H1 (cell line): ENCODE data around the gene WSCD2. TPM values are rescaled to one million over a fixed set of nuclear protein-coding genes. Genes with fewer than 3 reads are reported as not detected.

ENCODE experiments used
- CTCF ChIA-PET: fragments of 300-600 bp; sonication (Branson Sonifier 250); formaldehyde crosslinking; loops from one replicate; lab custom pipeline; 2021; ENCODE audit not compliant: partially characterized antibody; lab: Charles Lee
- POLR2A ChIA-PET: fragments of 300-600 bp; sonication (Branson Sonifier 250); formaldehyde crosslinking; loops from one replicate; lab custom pipeline; 2021; ENCODE audit warnings: inconsistent platforms; ENCODE audit not compliant: partially characterized antibody; lab: Charles Lee
- DNase-seq, 2 experiments: peaks; one replicate each; pipeline versions ENCODE4 v3.0.0 to v3.0.0-alpha.2; 2010 to 2022; ENCODE audit warnings: low spot score in 2 of 2, low read depth in 1 of 2, mixed read lengths in 1 of 2
- FAIRE-seq: peaks from 2 replicates; lab custom pipeline; 2011; peaks lifted over from hg19 to GRCh38; lab: Jason Lieb, UNC
- H2AFZ ChIP-seq: 2 replicates; pipeline ENCODE4 v1.8.1; 2012; ENCODE audit warnings: low read length, inconsistent platforms
- H2AK5ac ChIP-seq: 2 replicates; pipeline ENCODE4 v1.6.1; 2013; ENCODE audit warnings: low read depth, low read length
- H2BK120ac ChIP-seq: replicated peaks from 2 replicates; pipeline ENCODE3; 2013; ENCODE audit warnings: low read depth, low read length, inconsistent platforms
- H2BK12ac ChIP-seq: 2 replicates; pipeline ENCODE4 v1.6.1; 2013; ENCODE audit warnings: low read depth, low read length
- H2BK15ac ChIP-seq: 2 replicates; pipeline ENCODE4 v1.6.1; 2013; ENCODE audit warnings: low read length
- H2BK20ac ChIP-seq: 2 replicates; pipeline ENCODE4 v1.6.1; 2013; ENCODE audit warnings: low read length
- H2BK5ac ChIP-seq: 2 replicates; pipeline ENCODE4 v1.6.1; 2013; ENCODE audit warnings: low read depth, low read length
- H3K14ac ChIP-seq: 2 replicates; pipeline ENCODE4 v1.6.1; 2013; ENCODE audit warnings: inconsistent platforms; ENCODE audit not compliant: insufficient read length
- H3K18ac ChIP-seq: 2 replicates; pipeline ENCODE4 v1.6.1; 2013; ENCODE audit warnings: low read length; ENCODE audit errors: extremely low read depth
- H3K23ac ChIP-seq: 2 replicates; pipeline ENCODE4 v1.6.1; 2013; ENCODE audit warnings: inconsistent platforms; ENCODE audit not compliant: insufficient read length
- H3K23me2 ChIP-seq: 2 replicates; pipeline ENCODE4 v1.6.1; 2013; ENCODE audit warnings: low read depth, low read length
- H3K27ac ChIP-seq: 2 replicates; pipeline ENCODE4 v1.6.1; 2011; ENCODE audit warnings: low read depth, low read length, inconsistent platforms
- H3K27me3 ChIP-seq, 4 experiments: replicated peaks in 1 of 4; 1 replicate in 1 of 4; 2 replicates in 3 of 4; pipeline versions ENCODE4 v1.6.1 to v1.8.1; 2011 to 2013; ENCODE audit warnings: low read length in 3 of 4, mild to moderate bottlenecking in 3 of 4, inconsistent platforms in 2 of 4, mixed read lengths in 2 of 4, moderate library complexity in 1 of 4; ENCODE audit not compliant: control insufficient read depth in 3 of 4, insufficient read depth in 3 of 4; ENCODE audit errors: extremely low read depth in 1 of 4
- H3K36me3 ChIP-seq, 4 experiments: 2 replicates each; pipeline versions ENCODE4 v1.6.1 to v1.8.1; 2011 to 2013; ENCODE audit warnings: mild to moderate bottlenecking in 4 of 4, low read length in 3 of 4, moderate library complexity in 2 of 4, control low read depth in 1 of 4, inconsistent platforms in 1 of 4; ENCODE audit not compliant: insufficient read depth in 4 of 4, control insufficient read depth in 2 of 4
- H3K4ac ChIP-seq: replicated peaks from 2 replicates; pipeline ENCODE3; 2013; ENCODE audit warnings: low read length, low read depth, mixed read lengths, inconsistent platforms; ENCODE audit not compliant: insufficient read length
- H3K4me1 ChIP-seq, 4 experiments: replicated peaks in 1 of 4; 1 replicate in 1 of 4; 2 replicates in 3 of 4; pipeline versions ENCODE4 v1.6.1 to v1.8.1; 2011 to 2013; ENCODE audit warnings: low read length in 3 of 4, inconsistent platforms in 2 of 4, mixed read lengths in 1 of 4; ENCODE audit not compliant: insufficient read depth in 4 of 4, control insufficient read depth in 3 of 4
- H3K4me2 ChIP-seq, 2 experiments: 2 replicates each; pipeline versions ENCODE4 v1.6.1 to v1.8.1; 2011 to 2013; ENCODE audit warnings: low read depth in 2 of 2, low read length in 2 of 2, control low read depth in 1 of 2, inconsistent platforms in 1 of 2, mild to moderate bottlenecking in 1 of 2; ENCODE audit not compliant: insufficient read depth in 1 of 2
- H3K4me3 ChIP-seq, 4 experiments: fragments of 200-600, 300-600 bp in 1 of 4; sonication (generic), shearing (Covaris generic), sonication (Bioruptor Twin) in 1 of 4; 2 replicates each; pipeline versions ENCODE4 v1.5.1 to v1.8.1; 2011 to 2016; ENCODE audit warnings: low read length in 4 of 4, low read depth in 3 of 4, control low read depth in 2 of 4, inconsistent platforms in 2 of 4, mild to moderate bottlenecking in 2 of 4, mixed read lengths in 1 of 4, moderate library complexity in 1 of 4; ENCODE audit not compliant: insufficient read depth in 2 of 4; ENCODE audit errors: extremely low read depth in 1 of 4
- H3K56ac ChIP-seq: replicated peaks from 2 replicates; pipeline ENCODE3; 2013; ENCODE audit warnings: low read depth, mild to moderate bottlenecking, mixed read lengths, low read length, inconsistent platforms; ENCODE audit not compliant: insufficient read length
- H3K79me1 ChIP-seq: 2 replicates; pipeline ENCODE4 v1.6.1; 2013; ENCODE audit warnings: low read depth, low read length, control low read depth
- H3K79me2 ChIP-seq, 2 experiments: 2 replicates each; pipeline versions ENCODE4 v1.6.1 to v1.8.1; 2012 to 2013; ENCODE audit warnings: low read length in 2 of 2, mild to moderate bottlenecking in 2 of 2, inconsistent platforms in 1 of 2; ENCODE audit not compliant: insufficient read depth in 2 of 2, control insufficient read depth in 1 of 2
- H3K9ac ChIP-seq, 4 experiments: replicated peaks in 1 of 4; 1 replicate in 1 of 4; 2 replicates in 3 of 4; pipeline versions ENCODE4 v1.6.1 to v1.8.1; 2011 to 2013; ENCODE audit warnings: low read depth in 3 of 4, low read length in 3 of 4, control low read depth in 2 of 4, mild to moderate bottlenecking in 2 of 4, moderate library complexity in 2 of 4, inconsistent platforms in 1 of 4; ENCODE audit errors: extremely low read depth in 1 of 4
- H3K9me3 ChIP-seq, 2 experiments: 2 replicates each; pipeline versions ENCODE4 v1.6.1 to v1.8.1; 2012 to 2013; ENCODE audit warnings: mild to moderate bottlenecking in 2 of 2, moderate library complexity in 2 of 2, control low read depth in 1 of 2, inconsistent platforms in 1 of 2, low read depth in 1 of 2, low read length in 1 of 2, mixed read lengths in 1 of 2; ENCODE audit not compliant: insufficient read depth in 2 of 2
- H4K20me1 ChIP-seq, 2 experiments: replicated peaks in 1 of 2; 2 replicates each; pipeline versions ENCODE3 to v1.8.1; 2011 to 2013; ENCODE audit warnings: inconsistent platforms in 2 of 2, low read length in 2 of 2, mild to moderate bottlenecking in 1 of 2; ENCODE audit not compliant: insufficient read depth in 2 of 2, control insufficient read depth in 1 of 2
- H4K5ac ChIP-seq: 2 replicates; pipeline ENCODE4 v1.6.1; 2013; ENCODE audit warnings: low read length, low read depth, mixed read lengths, inconsistent platforms; ENCODE audit not compliant: insufficient read length
- H4K8ac ChIP-seq: 2 replicates; pipeline ENCODE4 v1.8.0; 2013; ENCODE audit warnings: mild to moderate bottlenecking, moderate library complexity, low read length, inconsistent platforms; ENCODE audit not compliant: insufficient read depth; ENCODE audit errors: extremely low read depth
- H4K91ac ChIP-seq: replicated peaks from 2 replicates; pipeline ENCODE3; 2013; ENCODE audit warnings: low read length, mixed read lengths, inconsistent platforms; ENCODE audit not compliant: insufficient read length
- ATF2 ChIP-seq: IDR thresholded peaks from 2 replicates; pipeline ENCODE4 v1.6.1; 2012; ENCODE audit warnings: low read length, inconsistent platforms
- CEBPB ChIP-seq: IDR thresholded peaks from 2 replicates; pipeline ENCODE4 v1.6.1; 2012; ENCODE audit warnings: low read depth, low read length
- GABPA ChIP-seq: IDR thresholded peaks from 2 replicates; pipeline ENCODE4 v1.6.1; 2011; ENCODE audit warnings: mild to moderate bottlenecking, low read length, moderate library complexity, borderline replicate concordance; ENCODE audit not compliant: insufficient read depth
- MAFK ChIP-seq: IDR thresholded peaks from 2 replicates; pipeline ENCODE4 v1.6.1; 2012; ENCODE audit warnings: low read depth, mild to moderate bottlenecking, improper control_type of control experiment, low read length
- POLR2AphosphoS5 ChIP-seq: IDR thresholded peaks from 2 replicates; pipeline ENCODE4 v1.6.1; 2011; ENCODE audit warnings: low read depth, low read length
- RBBP5 ChIP-seq: IDR thresholded peaks from 2 replicates; pipeline ENCODE4 v1.7.1; 2012; ENCODE audit warnings: low read depth, mild to moderate bottlenecking, inconsistent platforms, low read length, moderate library complexity, borderline replicate concordance
- SAP30 ChIP-seq: fragments of 300-600 bp; sonication (generic); IDR thresholded peaks from 2 replicates; pipeline ENCODE4 v1.7.1; 2012; ENCODE audit warnings: low read length, moderate library complexity, mild to moderate bottlenecking, inconsistent platforms; ENCODE audit not compliant: insufficient read depth, insufficient replicate concordance
- SIX5 ChIP-seq: IDR thresholded peaks from 2 replicates; pipeline ENCODE4 v1.6.1; 2011; ENCODE audit warnings: mild to moderate bottlenecking, low read depth, low read length
- SP2 ChIP-seq: IDR thresholded peaks from 2 replicates; pipeline ENCODE4 v1.6.1; 2012; ENCODE audit warnings: mild to moderate bottlenecking, low read length, inconsistent platforms
- SRF ChIP-seq: IDR thresholded peaks from 2 replicates; pipeline ENCODE4 v1.6.1; 2011; ENCODE audit warnings: mild to moderate bottlenecking, low read depth, low read length, moderate library complexity
- WGBS, 2 experiments: shearing (Covaris generic) in 1 of 2; methylation state at CpG; one replicate each; pipeline versions ENCODE4 v1.1.6 to v1.1.7; 2013 to 2015; ENCODE audit warnings: low lambda C conversion rate in 2 of 2, mixed read lengths in 2 of 2, inconsistent platforms in 1 of 2, low coverage in 1 of 2, missing lambda C conversion rate in 1 of 2; ENCODE audit not compliant: insufficient replicate concordance in 2 of 2, insufficient coverage in 1 of 2, insufficient read length in 1 of 2; ENCODE audit errors: extremely low coverage in 1 of 2, missing lambda C conversion rate in 1 of 2; 5-methylcytosine and 5-hydroxymethylcytosine counted together
- polyA plus RNA-seq, 7 experiments: library from polyadenylated mRNA; depleted of rRNA in 3 of 7; stranded (reverse) in 5 of 7; unstranded in 2 of 7; fragments of >200 nt in 5 of 7; fragments of 200-250 nt in 2 of 7; gene quantifications; 1 replicate in 5 of 7; 2 replicates in 1 of 7; 4 replicates in 1 of 7; pipeline versions ENCODE4 v1.2.1 to v1.2.3, GENCODE V29; 2011 to 2013; ENCODE audit warnings: missing spikeins in 2 of 7, mixed read lengths in 2 of 7
- total RNA-seq: library from RNA; stranded (reverse); fragmentation: NEBNext Ultra II Directional; extraction: Animal tissue kit (Norgen Biotek cat#: 25700); gene quantifications from 2 replicates; pipeline ENCODE4 v1.2.1, GENCODE V29; 2021

WSCD2 gene
- total and polyA plus RNA-seq, 2 of the 8 experiments (the other 6 are each of a cell fraction or from before 2014, with no cell fraction given): 1.3 to 2.2 TPM

GRCh38 chr12:108295641-108296040 lies 166.6 kb downstream of the WSCD2 start:
- Histone ChIP-seq H3K56ac (no peak overlapping the region), H3K4me1 (peaks cover 0 to 2% (median 0%) of the 10 kb centered on the region in 4 experiments; a peak in 1 of 7 replicates), H3K23me2 (no peaks in the 10 kb centered on the region), H2BK120ac (no peak overlapping the region), H3K18ac (no peak overlapping the region), H3K27ac (no peak overlapping the region), H2BK20ac (no peak overlapping the region), H2AK5ac (no peak overlapping the region), H2BK15ac (no peak overlapping the region; the same call in 1 of the 2 replicates), H2BK12ac (no peak overlapping the region), H3K14ac (no peak overlapping the region), H3K27me3 (no peaks in the 10 kb centered on the region), H3K4ac (no peak overlapping the region), H3K36me3 (no peaks in the 10 kb centered on the region), H3K23ac (no peak overlapping the region), H3K79me1 (no peaks in the 10 kb centered on the region), H3K9me3 (no peaks in the 10 kb centered on the region), H2BK5ac (no peak overlapping the region), H2AFZ (no peak overlapping the region), H4K91ac (peak overlapping the region; percentile 9), H3K4me3 (no peak overlapping the region), H4K20me1 (no peaks in the 10 kb centered on the region), H4K5ac (no peak overlapping the region), H3K79me2 (no peaks in the 10 kb centered on the region), H4K8ac (no peak overlapping the region), H3K9ac (no peak overlapping the region), H3K4me2 (no peak overlapping the region)
- CTCF ChIA-PET: interaction anchor here (0.6 to 2.6 kb wide), 5 partner anchors 9 to 233 kb away, joined by 3 to 11 read pairs (median 4); no protein-coding TSS in a partner anchor
- DNase-seq (no peak), FAIRE-seq (no peak)
- WGBS, 2 experiments: 96% methylated on average over 6 of the region's 8 CpGs; no CpG with 5 or more reads in 1 of the 2 experiments
- POLR2A ChIA-PET: interaction anchor here (1.3 kb wide), 1 partner anchor 10 kb away, joined by 3 read pairs; no protein-coding TSS in a partner anchor
- no peak for TF ChIP-seq CEBPB
- no peak for TF ChIP-seq SAP30
- no peak for TF ChIP-seq POLR2AphosphoS5
- no peak for TF ChIP-seq GABPA
- TF ChIP-seq SRF: no peak
- no peak for TF ChIP-seq RBBP5
- no peak for TF ChIP-seq SP2
- TF ChIP-seq ATF2: no peak
- TF ChIP-seq MAFK: no peak
- TF ChIP-seq SIX5: no peak
